Hematopoietic multipotent progenitor cell treated with erythropoietin and hydrocortisone succinate and interleukin-3 and kit ligand, for 6 days (in vitro differentiated cells): ENCODE data around the gene KRTAP10-5.
"Not testable (repeated sequence)": the region's sequence is repeated elsewhere in the genome, so short reads cannot be mapped to it uniquely, and the experiment has no call there.

Experiments used
- DNase-seq: peaks from one replicate; pipeline ENCODE4 v3.0.0-alpha.2; 2015

Gene KRTAP10-5

GRCh38 chr21:44580231-44580821, at the start of gene KRTAP10-5:
Gene KRTAP10-5 (minus strand): TSS chr21:44580604. CDS start chr21:44580578, 26 bp downstream.
- DNase-seq: not testable (repeated sequence)

- DNase-seq: no peak
Measured at GRCh38 chr21:44628707-44629391, 48.4 kb upstream of the KRTAP10-5 start.

- DNase-seq: not testable (repeated sequence)
Measured at GRCh38 chr21:44627831-44628233, 47.4 kb upstream of the KRTAP10-5 start.

- not testable (repeated sequence) for DNase-seq
Measured at GRCh38 chr21:44627181-44627822, 46.9 kb upstream of the KRTAP10-5 start.

- DNase-seq: no peak
Measured at GRCh38 chr21:44626673-44627143, 46.3 kb upstream of the KRTAP10-5 start, which contains the start of gene KRTAP10-9. Gene KRTAP10-9 (plus strand): TSS chr21:44627093. CDS start chr21:44627172, 79 bp downstream.

- DNase-seq: no peak
Measured at GRCh38 chr21:44626262-44626661, 45.9 kb upstream of the KRTAP10-5 start.

GRCh38 chr21:44625756-44626155, 45.4 kb upstream of the KRTAP10-5 start:
- DNase-seq: no peak

GRCh38 chr21:44623575-44623974, 43.2 kb upstream of the KRTAP10-5 start:
- no peak for DNase-seq

GRCh38 chr21:44619886-44620285, 39.5 kb upstream of the KRTAP10-5 start:
- no peak for DNase-seq

GRCh38 chr21:44618909-44619308, 38.5 kb upstream of the KRTAP10-5 start:
- no peak for DNase-seq

GRCh38 chr21:44618504-44618903, 38.1 kb upstream of the KRTAP10-5 start:
- peak; percentile 11 for DNase-seq

GRCh38 chr21:44617071-44617501, 36.7 kb upstream of the KRTAP10-5 start:
- DNase-seq: no peak

- DNase-seq: no peak
Measured at GRCh38 chr21:44616591-44616926, 36.2 kb upstream of the KRTAP10-5 start.

- DNase-seq: no peak
Measured at GRCh38 chr21:44615911-44616590, 35.6 kb upstream of the KRTAP10-5 start.

- DNase-seq: no peak
Measured at GRCh38 chr21:44615466-44615865, 35.1 kb upstream of the KRTAP10-5 start.

- DNase-seq: no peak
Measured at GRCh38 chr21:44614961-44615391, 34.6 kb upstream of the KRTAP10-5 start.

- DNase-seq: no peak
Measured at GRCh38 chr21:44614161-44614631, 33.8 kb upstream of the KRTAP10-5 start.

GRCh38 chr21:44613386-44614155, 33.2 kb upstream of the KRTAP10-5 start:
- DNase-seq: no peak

- no peak for DNase-seq
Measured at GRCh38 chr21:44612669-44613229, 32.3 kb upstream of the KRTAP10-5 start.

GRCh38 chr21:44612029-44612486, 31.7 kb upstream of the KRTAP10-5 start, which contains the start of gene KRTAP10-8:
Gene KRTAP10-8 (plus strand): TSS chr21:44612079. CDS start chr21:44612101, 22 bp downstream.
- DNase-seq: no peak

- no peak for DNase-seq
Measured at GRCh38 chr21:44611551-44611950, 31.1 kb upstream of the KRTAP10-5 start.
